ENCODE results near the gene OTUD7B. TPM values are rescaled to one million over a fixed set of nuclear protein-coding genes. Genes with fewer than 3 reads are reported as not detected.
A peak's percentile ranks its signal among the peaks of the same experiment; 100 is the strongest.
"Not testable (repeated sequence)": the region's sequence is repeated elsewhere in the genome, so short reads cannot be mapped to it uniquely, and the experiment has no call there.

OTUD7B gene
- 7.3 TPM for total RNA-seq

- DNase-seq = peak; percentile 84
Measured at GRCh38 chr1:150010393-150011115, at the start of gene OTUD7B. OTUD7B (minus strand) TSS chr1:150010726; CDS start chr1:149977510, 33,216 bp downstream.

- DNase-seq = no peak
Measured at GRCh38 chr1:150060260-150060659, 49.7 kb upstream of the OTUD7B start.

- no peak for DNase-seq
Measured at GRCh38 chr1:150056407-150056806, 45.9 kb upstream of the OTUD7B start.

GRCh38 chr1:150055507-150055906, 45.0 kb upstream of the OTUD7B start:
- DNase-seq = not testable (repeated sequence)

- no peak for DNase-seq
Measured at GRCh38 chr1:150053926-150054325, 43.4 kb upstream of the OTUD7B start.

GRCh38 chr1:150051905-150052412, 41.4 kb upstream of the OTUD7B start:
- not testable (repeated sequence) for DNase-seq

- no peak for DNase-seq
Measured at GRCh38 chr1:150051089-150051373, 40.5 kb upstream of the OTUD7B start.

- DNase-seq = no peak
Measured at GRCh38 chr1:150049926-150050325, 39.4 kb upstream of the OTUD7B start.

- DNase-seq = no peak
Measured at GRCh38 chr1:150034336-150034735, 23.8 kb upstream of the OTUD7B start.

GRCh38 chr1:150028322-150028721, 17.8 kb upstream of the OTUD7B start:
- no peak for DNase-seq

- DNase-seq = no peak
Measured at GRCh38 chr1:150024156-150024555, 13.6 kb upstream of the OTUD7B start.

- no peak for DNase-seq
Measured at GRCh38 chr1:150022357-150022756, 11.8 kb upstream of the OTUD7B start.

GRCh38 chr1:150021191-150021694, 10.7 kb upstream of the OTUD7B start:
- no peak for DNase-seq

GRCh38 chr1:150020711-150021110, 10.2 kb upstream of the OTUD7B start:
- no peak for DNase-seq

GRCh38 chr1:150018165-150018564, 7.6 kb upstream of the OTUD7B start:
- DNase-seq = no peak

- DNase-seq = no peak
Measured at GRCh38 chr1:150017206-150017750, 6.8 kb upstream of the OTUD7B start.

GRCh38 chr1:150015651-150016131, 5.2 kb upstream of the OTUD7B start:
- DNase-seq = no peak

GRCh38 chr1:150012611-150013010, 2.1 kb upstream of the OTUD7B start:
- DNase-seq = peak; percentile 74

- DNase-seq = peak; percentile 11
Measured at GRCh38 chr1:150009604-150010392, 728 bp downstream of the OTUD7B start.

- DNase-seq = no peak
Measured at GRCh38 chr1:150008699-150009098, 1.8 kb downstream of the OTUD7B start.

- no peak for DNase-seq
Measured at GRCh38 chr1:150006881-150007421, 3.6 kb downstream of the OTUD7B start.

GRCh38 chr1:150005606-150006005, 4.9 kb downstream of the OTUD7B start:
- no peak for DNase-seq

- no peak for DNase-seq
Measured at GRCh38 chr1:150003801-150004200, 6.7 kb downstream of the OTUD7B start.
